ENCODE data around the gene ZNF462.

Gene ZNF462

GRCh38 chr9:106928350-106928749, 65.4 kb downstream of the ZNF462 start:
- no peak for DNase-seq (ENCODE audit: low read depth in 2 of 2, low spot score in 1 of 2)

GRCh38 chr9:106929471-106930177, 66.7 kb downstream of the ZNF462 start:
- no peak for DNase-seq (ENCODE audit: low read depth in 2 of 2, low spot score in 1 of 2)

DNA sequence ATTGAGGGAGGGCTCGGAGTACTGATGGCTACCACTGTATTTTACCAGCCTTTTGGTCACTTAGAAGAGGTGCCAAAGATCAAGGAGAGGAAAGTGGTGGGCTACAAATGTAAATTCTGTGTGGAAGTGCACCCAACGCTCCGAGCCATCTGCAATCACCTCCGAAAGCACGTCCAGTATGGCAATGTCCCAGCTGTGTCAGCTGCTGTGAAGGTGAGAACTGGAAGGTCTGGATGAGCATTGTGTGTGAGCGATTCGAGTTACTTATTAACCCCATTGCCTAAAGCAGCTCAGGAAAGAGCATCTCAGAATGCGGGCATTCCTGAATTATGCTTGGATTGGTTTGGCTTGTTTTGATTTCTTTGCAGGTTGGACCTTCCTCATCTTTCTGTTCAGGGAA, 67.5 kb downstream of the ZNF462 start:
- no peak for DNase-seq (ENCODE audit: low read depth in 2 of 2, low spot score in 1 of 2)

- DNase-seq (ENCODE audit: low read depth in 2 of 2, low spot score in 1 of 2), result no peak
Observed at GRCh38 chr9:106931466-106931865, 68.5 kb downstream of the ZNF462 start.

DNA sequence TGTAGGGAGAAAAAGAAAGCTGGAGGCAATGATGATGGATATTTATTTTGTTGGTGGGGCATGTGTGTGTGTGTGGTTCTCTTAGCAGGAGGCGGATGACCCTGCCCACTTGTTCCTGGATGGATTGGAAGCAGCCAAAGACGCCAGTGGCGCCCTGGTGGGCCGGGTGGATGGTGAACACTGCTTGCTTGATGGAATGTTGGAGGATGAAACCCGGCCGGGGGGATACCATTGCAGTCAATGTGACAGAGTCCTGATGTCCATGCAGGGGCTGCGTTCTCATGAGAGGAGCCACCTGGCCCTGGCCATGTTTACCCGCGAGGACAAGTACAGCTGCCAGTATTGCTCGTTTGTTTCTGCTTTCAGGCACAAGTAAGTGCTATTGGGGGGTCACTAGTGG, 69.2 kb downstream of the ZNF462 start:
- DNase-seq (ENCODE audit: low read depth in 2 of 2, low spot score in 1 of 2), result no peak

- DNase-seq (ENCODE audit: low read depth in 2 of 2, low spot score in 1 of 2), result no peak
Observed at GRCh38 chr9:106932675-106933074, 69.7 kb downstream of the ZNF462 start.

DNA sequence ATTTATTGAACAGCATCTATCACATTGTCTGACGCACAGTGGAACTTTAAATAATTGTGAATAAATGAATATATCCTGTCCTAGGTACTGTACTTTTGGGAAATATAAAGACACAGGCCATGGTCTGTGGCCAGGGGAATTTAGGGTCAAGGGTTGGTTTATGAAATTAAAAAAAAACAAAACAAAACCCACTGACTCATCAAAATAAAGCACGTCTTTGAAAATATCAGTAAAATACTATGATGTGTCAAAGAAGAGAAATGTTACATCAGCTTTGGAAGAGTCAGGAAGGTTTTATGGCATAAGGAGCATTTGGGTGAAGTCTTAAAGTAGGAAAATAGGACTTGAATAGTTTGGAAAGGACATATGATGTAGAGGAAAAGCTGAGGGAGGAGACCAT, 70.5 kb downstream of the ZNF462 start:
- DNase-seq (ENCODE audit: low read depth in 2 of 2, low spot score in 1 of 2), result no peak

GRCh38 chr9:106934442-106935238, 71.7 kb downstream of the ZNF462 start:
- DNase-seq (ENCODE audit: low read depth in 2 of 2, low spot score in 1 of 2), result no peak

DNA sequence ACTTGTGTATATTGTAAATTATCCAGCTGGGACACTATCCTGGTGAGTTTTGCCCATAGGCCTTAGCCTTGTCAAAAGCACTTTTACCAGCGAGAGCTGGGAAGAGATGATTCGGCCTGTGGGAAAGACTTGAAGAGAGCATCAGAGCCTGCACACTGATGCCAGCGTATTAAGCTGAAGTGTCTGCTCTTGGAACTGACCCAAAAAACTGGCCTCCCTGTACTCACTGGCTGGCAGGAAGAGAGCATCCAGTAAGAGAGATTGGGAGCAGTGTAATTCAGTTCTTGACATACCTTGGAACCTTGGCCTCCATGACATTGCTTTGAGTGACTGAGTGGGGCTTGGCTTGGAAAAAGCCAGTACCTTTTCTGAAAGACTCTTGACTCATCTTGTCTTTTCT, 73.7 kb downstream of the ZNF462 start:
- no peak for DNase-seq (ENCODE audit: low read depth in 2 of 2, low spot score in 1 of 2)

DNA sequence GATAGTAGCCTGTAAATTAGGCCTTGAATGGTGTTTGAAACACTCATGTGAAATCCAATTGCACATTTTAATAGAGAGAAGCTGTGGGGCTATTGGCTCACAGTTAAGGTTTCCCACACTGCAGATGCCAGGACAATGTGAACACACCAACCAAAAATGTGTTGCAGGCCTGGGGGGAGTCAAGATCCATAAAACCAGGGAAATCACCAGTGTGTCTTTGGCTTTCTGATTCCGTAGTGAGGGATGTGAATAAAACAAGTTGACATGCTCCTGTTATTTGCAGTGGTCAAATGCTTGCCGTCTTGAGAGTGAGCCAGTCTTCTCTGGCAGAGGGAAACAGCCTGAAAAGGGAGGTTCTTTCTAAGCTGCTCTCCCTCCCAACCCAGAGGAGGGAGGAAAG, 79.0 kb downstream of the ZNF462 start:
- DNase-seq (ENCODE audit: low read depth in 2 of 2, low spot score in 1 of 2), result no peak

- no peak for DNase-seq (ENCODE audit: low read depth in 2 of 2, low spot score in 1 of 2)
Observed at GRCh38 chr9:106945727-106946660, 83.0 kb downstream of the ZNF462 start.

- DNase-seq (ENCODE audit: low read depth in 2 of 2, low spot score in 1 of 2), result no peak
Observed at GRCh38 chr9:106947106-106947900, 84.3 kb downstream of the ZNF462 start.

GRCh38 chr9:106953174-106953573, 90.2 kb downstream of the ZNF462 start:
- DNase-seq (ENCODE audit: low read depth in 2 of 2, low spot score in 1 of 2), result no peak

GRCh38 chr9:106954558-106954957, 91.6 kb downstream of the ZNF462 start:
- DNase-seq (ENCODE audit: low read depth in 2 of 2, low spot score in 1 of 2), result no peak

GRCh38 chr9:106954974-106955850, 92.2 kb downstream of the ZNF462 start:
- no peak for DNase-seq (ENCODE audit: low read depth in 2 of 2, low spot score in 1 of 2)

DNA sequence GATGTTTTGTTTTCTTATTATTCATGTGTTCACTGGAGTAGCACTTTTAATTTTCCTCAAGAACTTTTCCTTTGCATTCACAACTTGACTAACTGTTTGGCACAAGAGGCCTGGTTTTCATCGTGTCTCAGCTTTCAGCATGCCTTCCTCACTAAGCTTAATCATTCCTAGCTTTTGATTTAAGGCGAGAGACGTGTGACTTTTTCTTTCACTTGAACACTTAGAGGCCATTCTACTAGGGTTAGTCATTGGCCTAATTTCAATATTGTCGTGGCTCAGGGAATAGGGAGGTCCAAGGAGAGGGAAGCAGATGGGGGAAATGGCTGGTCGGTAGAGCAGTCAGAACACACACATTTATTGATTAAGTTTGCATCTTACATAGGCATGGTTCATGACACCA, 94.0 kb downstream of the ZNF462 start:
- no peak for DNase-seq (ENCODE audit: low read depth in 2 of 2, low spot score in 1 of 2)

GRCh38 chr9:106958955-106959657, 96.1 kb downstream of the ZNF462 start:
- DNase-seq (ENCODE audit: low read depth in 2 of 2, low spot score in 1 of 2), result no peak

DNA sequence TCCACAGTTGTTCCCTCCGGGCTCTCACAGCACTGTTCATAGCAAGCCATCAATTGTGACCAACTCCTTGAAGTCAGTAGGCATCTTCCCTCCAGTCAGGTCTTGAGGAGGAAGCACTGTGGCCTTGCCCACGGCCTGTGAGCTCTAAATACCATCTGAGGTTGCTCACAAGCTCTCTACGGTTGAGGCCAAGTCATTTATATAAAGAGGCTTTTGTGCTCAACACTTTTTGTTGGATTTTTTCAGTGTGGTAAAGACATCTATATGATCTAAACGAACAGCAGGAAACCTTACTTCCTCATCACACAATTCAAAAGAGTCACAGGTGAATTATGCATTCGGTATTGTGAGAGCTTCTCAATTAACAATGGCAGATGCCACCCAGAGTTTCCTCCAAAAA, 97.3 kb downstream of the ZNF462 start:
- no peak for DNase-seq (ENCODE audit: low read depth in 2 of 2, low spot score in 1 of 2)

GRCh38 chr9:106961623-106962022, 98.7 kb downstream of the ZNF462 start:
- DNase-seq (ENCODE audit: low read depth in 2 of 2, low spot score in 1 of 2), result no peak

Data from stimulated activated CD8-positive, alpha-beta memory T cell treated with anti-CD3 and anti-CD28 coated beads, Interleukin-4, amount 100 ng/mL, for 4 hours (primary cell).